GM13977 (cell line): ENCODE results near the gene DCAF11.

Experiments used
- DNase-seq: peaks from one replicate; pipeline ENCODE4 v3.0.0; 2012; ENCODE audit warnings: low spot score
- CTCF ChIP-seq: IDR thresholded peaks from 2 replicates; pipeline ENCODE4 v1.5.1; 2012; ENCODE audit warnings: mild to moderate bottlenecking, control low read depth; ENCODE audit not compliant: insufficient read depth; ENCODE audit errors: extremely low read depth, missing control alignments
- in situ Hi-C: fragments of 300-500 bp; cut with MboI; formaldehyde crosslinking; loops from one replicate; pipeline ENCODE4 v1.12.0; 2022; ENCODE audit warnings: low sequenced_read_pairs, low pct_unique_long_range_greater_than_20kb, mixed read lengths, inconsistent platforms; ENCODE audit not compliant: unreplicated experiment

Gene DCAF11

GRCh38 chr14:24162093-24162492, 47.5 kb downstream of the DCAF11 start:
- TF ChIP-seq CTCF: no peak
- in situ Hi-C loops: no loop called here
- DNase-seq: no peak

GRCh38 chr14:24164518-24164991, 50.0 kb downstream of the DCAF11 start:
- in situ Hi-C loops: no loop called here
- TF ChIP-seq CTCF: no peak
- no peak for DNase-seq

GRCh38 chr14:24165785-24166184, 51.2 kb downstream of the DCAF11 start:
- no peak for TF ChIP-seq CTCF
- in situ Hi-C loops: no loop called here
- no peak for DNase-seq

GRCh38 chr14:24167469-24168114, 53.0 kb downstream of the DCAF11 start:
- no peak for TF ChIP-seq CTCF
- no peak for DNase-seq
- in situ Hi-C loops: no loop called here

- in situ Hi-C loops: no loop called here
- peak; percentile 98 for DNase-seq
- no peak for TF ChIP-seq CTCF
Observed at GRCh38 chr14:24171422-24172260, 57.1 kb downstream of the DCAF11 start, which contains the start of gene REC8. Gene REC8 (plus strand): TSS chr14:24172080. CDS start chr14:24172553, 473 bp downstream.

- no peak for DNase-seq
- no peak for TF ChIP-seq CTCF
- in situ Hi-C loops: no loop called here
Observed at GRCh38 chr14:24172261-24172860, 57.8 kb downstream of the DCAF11 start.
